ENCODE results near the gene PARVG.

The PARVG gene

GRCh38 chr22:44249376-44250147 is 68.8 kb downstream of the PARVG start:
- no peak overlapping the region for H3K4ac ChIP-seq (ENCODE audit: low read depth, low read length)
- H2BK120ac ChIP-seq (ENCODE audit: insufficient read depth, low read length, poor library complexity): no peak overlapping the region
- no peak overlapping the region for H3K14ac ChIP-seq (ENCODE audit: low read length)
- peaks cover 10% of the 10 kb centered on the region for H3K9me3 ChIP-seq (ENCODE audit: insufficient read depth, low read depth, low read length)
- no peak overlapping the region for H3K9ac ChIP-seq (ENCODE audit: low read length)
- H3K27me3 ChIP-seq (ENCODE audit: insufficient read depth, low read length): no peaks in the 10 kb centered on the region
- no peak overlapping the region for H3K27ac ChIP-seq (ENCODE audit: low read depth, low read length)
- no CpG with 5 or more reads among the region's 12 CpGs for WGBS (ENCODE audit: extremely low coverage, insufficient coverage, insufficient read length)
- no peak overlapping the region for H3K4me2 ChIP-seq (ENCODE audit: low read length)
- H4K12ac ChIP-seq (ENCODE audit: low read depth, low read length): no peak overlapping the region
- no peaks in the 10 kb centered on the region for H3K79me2 ChIP-seq (ENCODE audit: control insufficient read depth, insufficient read depth, low read length, poor library complexity)
- H4K91ac ChIP-seq (ENCODE audit: low read depth, low read length): no peak overlapping the region
- no peak overlapping the region for H2BK5ac ChIP-seq (ENCODE audit: low read depth, low read length, poor library complexity)
- H3K36me3 ChIP-seq (ENCODE audit: control insufficient read depth in 1 of 2, insufficient read depth in 2 of 2, low read length in 2 of 2): no peaks in the 10 kb centered on the region
- no peak for DNase-seq
- no peak overlapping the region for H4K8ac ChIP-seq (ENCODE audit: low read depth, low read length)
- H3K18ac ChIP-seq (ENCODE audit: low read length): no peak overlapping the region
- H2AFZ ChIP-seq (ENCODE audit: insufficient read depth, low read length, poor library complexity): no peak overlapping the region
- H3K23ac ChIP-seq (ENCODE audit: low read length): no peak overlapping the region
- no peak overlapping the region for H3K4me3 ChIP-seq (ENCODE audit: low read depth, low read length)
- no peaks in the 10 kb centered on the region for H3K4me1 ChIP-seq (ENCODE audit: control insufficient read depth in 1 of 2, insufficient read depth in 2 of 2, low read length in 2 of 2)
- no peak overlapping the region for H2BK12ac ChIP-seq (ENCODE audit: low read length)
- H2AK5ac ChIP-seq (ENCODE audit: low read length): no peak overlapping the region
- no peaks in the 10 kb centered on the region for H3K79me1 ChIP-seq (ENCODE audit: low read length)

GRCh38 chr22:44254811-44255210 is 74.1 kb downstream of the PARVG start:
- Histone ChIP-seq H2BK12ac (ENCODE audit: low read length) (no peak overlapping the region), H3K79me2 (ENCODE audit: control insufficient read depth, insufficient read depth, low read length, poor library complexity) (no peaks in the 10 kb centered on the region), H3K18ac (ENCODE audit: low read length) (no peak overlapping the region), H3K4me1 (ENCODE audit: control insufficient read depth in 1 of 2, insufficient read depth in 2 of 2, low read length in 2 of 2) (no peaks in the 10 kb centered on the region), H2BK5ac (ENCODE audit: low read depth, low read length, poor library complexity) (no peak overlapping the region), H2AFZ (ENCODE audit: insufficient read depth, low read length, poor library complexity) (no peak overlapping the region), H3K27me3 (ENCODE audit: insufficient read depth, low read length) (no peaks in the 10 kb centered on the region), H3K23ac (ENCODE audit: low read length) (no peak overlapping the region), H2BK120ac (ENCODE audit: insufficient read depth, low read length, poor library complexity) (no peak overlapping the region), H3K9me3 (ENCODE audit: insufficient read depth, low read depth, low read length) (peaks cover 6% of the 10 kb centered on the region), H4K91ac (ENCODE audit: low read depth, low read length) (no peak overlapping the region), H4K8ac (ENCODE audit: low read depth, low read length) (no peak overlapping the region), H3K4me3 (ENCODE audit: low read depth, low read length) (no peak overlapping the region), H3K9ac (ENCODE audit: low read length) (no peak overlapping the region), H3K27ac (ENCODE audit: low read depth, low read length) (no peak overlapping the region), H3K36me3 (ENCODE audit: control insufficient read depth in 1 of 2, insufficient read depth in 2 of 2, low read length in 2 of 2) (no peaks in the 10 kb centered on the region), H3K4ac (ENCODE audit: low read depth, low read length) (no peak overlapping the region), H4K12ac (ENCODE audit: low read depth, low read length) (no peak overlapping the region), H2AK5ac (ENCODE audit: low read length) (no peak overlapping the region), H3K4me2 (ENCODE audit: low read length) (no peak overlapping the region), H3K14ac (ENCODE audit: low read length) (no peak overlapping the region), H3K79me1 (ENCODE audit: low read length) (no peaks in the 10 kb centered on the region)
- WGBS (ENCODE audit: extremely low coverage, insufficient coverage, insufficient read length): no CpG with 5 or more reads among the region's 2 CpGs
- DNase-seq: no peak

- no CpG with 5 or more reads among the region's 6 CpGs for WGBS (ENCODE audit: extremely low coverage, insufficient coverage, insufficient read length)
- no peak overlapping the region for H4K91ac ChIP-seq (ENCODE audit: low read depth, low read length)
These were observed 75.4 kb downstream of the PARVG start for GRCh38 chr22:44256085-44256484.

GRCh38 chr22:44256556-44257485 is 76.1 kb downstream of the PARVG start:
- Histone ChIP-seq H3K4me1 (ENCODE audit: control insufficient read depth in 1 of 2, insufficient read depth in 2 of 2, low read length in 2 of 2) (no peaks in the 10 kb centered on the region), H4K8ac (ENCODE audit: low read depth, low read length) (no peak overlapping the region), H3K23ac (ENCODE audit: low read length) (no peak overlapping the region), H3K14ac (ENCODE audit: low read length) (no peak overlapping the region), H3K4me3 (ENCODE audit: low read depth, low read length) (no peak overlapping the region), H2BK12ac (ENCODE audit: low read length) (no peak overlapping the region), H3K9me3 (ENCODE audit: insufficient read depth, low read depth, low read length) (no peaks in the 10 kb centered on the region), H3K18ac (ENCODE audit: low read length) (no peak overlapping the region), H2AK5ac (ENCODE audit: low read length) (no peak overlapping the region), H4K91ac (ENCODE audit: low read depth, low read length) (no peak overlapping the region), H3K27ac (ENCODE audit: low read depth, low read length) (no peak overlapping the region), H2BK120ac (ENCODE audit: insufficient read depth, low read length, poor library complexity) (no peak overlapping the region), H2AFZ (ENCODE audit: insufficient read depth, low read length, poor library complexity) (no peak overlapping the region), H3K79me1 (ENCODE audit: low read length) (no peaks in the 10 kb centered on the region), H3K79me2 (ENCODE audit: control insufficient read depth, insufficient read depth, low read length, poor library complexity) (no peaks in the 10 kb centered on the region), H3K27me3 (ENCODE audit: insufficient read depth, low read length) (no peaks in the 10 kb centered on the region), H3K36me3 (ENCODE audit: control insufficient read depth in 1 of 2, insufficient read depth in 2 of 2, low read length in 2 of 2) (no peaks in the 10 kb centered on the region), H4K12ac (ENCODE audit: low read depth, low read length) (no peak overlapping the region), H3K4me2 (ENCODE audit: low read length) (no peak overlapping the region), H3K4ac (ENCODE audit: low read depth, low read length) (no peak overlapping the region), H2BK5ac (ENCODE audit: low read depth, low read length, poor library complexity) (no peak overlapping the region), H3K9ac (ENCODE audit: low read length) (no peak overlapping the region)
- 100% methylated on average over 1 of the region's 13 CpGs for WGBS (ENCODE audit: extremely low coverage, insufficient coverage, insufficient read length)
- no peak for DNase-seq

More at GRCh38 chr22:44256085-44256484, 75.4 kb downstream of the PARVG start:
- H3K4ac ChIP-seq (ENCODE audit: low read depth, low read length): no peak overlapping the region
- no peaks in the 10 kb centered on the region for H3K4me1 ChIP-seq (ENCODE audit: control insufficient read depth in 1 of 2, insufficient read depth in 2 of 2, low read length in 2 of 2)
- H3K36me3 ChIP-seq (ENCODE audit: control insufficient read depth in 1 of 2, insufficient read depth in 2 of 2, low read length in 2 of 2): no peaks in the 10 kb centered on the region
- no peak overlapping the region for H3K27ac ChIP-seq (ENCODE audit: low read depth, low read length)
- H3K18ac ChIP-seq (ENCODE audit: low read length): no peak overlapping the region
- H4K12ac ChIP-seq (ENCODE audit: low read depth, low read length): no peak overlapping the region
- no peak overlapping the region for H2BK5ac ChIP-seq (ENCODE audit: low read depth, low read length, poor library complexity)
- no peak overlapping the region for H3K9ac ChIP-seq (ENCODE audit: low read length)
- no peaks in the 10 kb centered on the region for H3K79me1 ChIP-seq (ENCODE audit: low read length)
- no peak overlapping the region for H3K23ac ChIP-seq (ENCODE audit: low read length)
- H2AFZ ChIP-seq (ENCODE audit: insufficient read depth, low read length, poor library complexity): no peak overlapping the region
- DNase-seq: no peak
- H2AK5ac ChIP-seq (ENCODE audit: low read length): no peak overlapping the region
- no peak overlapping the region for H3K14ac ChIP-seq (ENCODE audit: low read length)
- H4K8ac ChIP-seq (ENCODE audit: low read depth, low read length): no peak overlapping the region
- H3K9me3 ChIP-seq (ENCODE audit: insufficient read depth, low read depth, low read length): no peaks in the 10 kb centered on the region
- no peak overlapping the region for H3K4me3 ChIP-seq (ENCODE audit: low read depth, low read length)
- H3K4me2 ChIP-seq (ENCODE audit: low read length): no peak overlapping the region
- no peak overlapping the region for H2BK12ac ChIP-seq (ENCODE audit: low read length)
- H3K79me2 ChIP-seq (ENCODE audit: control insufficient read depth, insufficient read depth, low read length, poor library complexity): no peaks in the 10 kb centered on the region
- H3K27me3 ChIP-seq (ENCODE audit: insufficient read depth, low read length): no peaks in the 10 kb centered on the region
- H2BK120ac ChIP-seq (ENCODE audit: insufficient read depth, low read length, poor library complexity): no peak overlapping the region

Data from trophoblast cell (in vitro differentiated cells and primary cell).